ENCODE data around the gene EPS8L1. TPM values are rescaled to one million over a fixed set of nuclear protein-coding genes. Genes with fewer than 3 reads are reported as not detected.
"Not testable (repeated sequence)": the region's sequence is repeated elsewhere in the genome, so short reads cannot be mapped to it uniquely, and the experiment has no call there.

EPS8L1 gene
- 0.53 TPM for total RNA-seq

DNA sequence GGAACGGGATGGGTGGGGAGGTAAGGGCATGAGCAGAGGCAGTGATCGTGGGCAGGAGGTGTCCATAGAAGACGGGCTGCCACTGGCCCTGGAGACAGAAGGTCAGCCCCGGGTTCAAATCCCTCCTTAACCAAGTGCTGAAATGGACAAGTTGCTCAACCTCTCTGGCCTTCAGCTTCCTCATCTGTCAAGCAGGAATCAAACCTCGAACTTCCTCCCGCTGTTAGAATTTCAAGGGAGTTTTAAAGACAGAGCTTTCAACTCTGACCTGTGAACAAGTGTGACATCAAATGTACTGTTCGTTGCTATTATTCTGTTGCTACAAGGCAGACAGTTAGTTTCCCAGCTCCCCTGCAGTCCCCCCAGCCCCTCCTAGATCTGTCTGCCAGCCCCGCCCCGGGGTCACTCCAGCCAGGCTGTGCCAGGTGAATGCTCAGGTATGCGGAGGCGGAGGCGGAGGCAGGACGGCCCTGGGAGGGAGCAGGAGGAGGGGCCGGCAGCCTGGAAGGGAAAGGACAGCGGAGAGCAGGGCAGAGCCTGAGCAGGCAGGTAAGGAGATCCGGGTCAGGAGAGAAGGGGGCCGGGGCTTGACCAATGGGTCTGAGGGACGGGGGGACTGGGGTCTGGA lies at the start of gene EPS8L1:
Gene EPS8L1, plus strand, starts transcription at position 499 of the 628 bp plus-strand sequence. CDS start 576 bp downstream, outside the sequence.
- ATAC-seq (peak; percentile 31), DNase-seq (ENCODE audit: low spot score) (no peak)

DNA sequence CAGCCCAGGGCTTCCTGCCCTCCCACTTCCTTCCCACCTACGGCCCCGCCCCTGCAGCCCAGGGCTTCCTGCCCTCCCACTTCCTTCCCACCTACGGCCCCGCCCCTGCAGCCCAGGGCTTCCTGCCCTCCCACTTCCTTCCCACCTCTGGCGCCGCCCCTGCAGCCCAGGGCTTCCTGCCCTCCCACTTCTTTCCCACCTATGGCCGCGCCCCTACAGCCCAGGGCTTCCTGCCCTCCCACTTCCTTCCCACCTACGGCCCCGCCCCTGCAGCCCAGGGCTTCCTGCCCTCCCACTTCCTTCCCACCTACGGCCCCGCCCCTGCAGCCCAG lies 48.6 kb upstream of the EPS8L1 start:
- ATAC-seq; DNase-seq (ENCODE audit: low spot score): not testable (repeated sequence)

- no peak for ATAC-seq
- no peak for DNase-seq (ENCODE audit: low spot score)
Observed at GRCh38 chr19:55027472-55028337, 48.0 kb upstream of the EPS8L1 start.

GRCh38 chr19:55028757-55029156 lies 46.9 kb upstream of the EPS8L1 start:
- no peak for DNase-seq (ENCODE audit: low spot score)
- no peak for ATAC-seq

DNA sequence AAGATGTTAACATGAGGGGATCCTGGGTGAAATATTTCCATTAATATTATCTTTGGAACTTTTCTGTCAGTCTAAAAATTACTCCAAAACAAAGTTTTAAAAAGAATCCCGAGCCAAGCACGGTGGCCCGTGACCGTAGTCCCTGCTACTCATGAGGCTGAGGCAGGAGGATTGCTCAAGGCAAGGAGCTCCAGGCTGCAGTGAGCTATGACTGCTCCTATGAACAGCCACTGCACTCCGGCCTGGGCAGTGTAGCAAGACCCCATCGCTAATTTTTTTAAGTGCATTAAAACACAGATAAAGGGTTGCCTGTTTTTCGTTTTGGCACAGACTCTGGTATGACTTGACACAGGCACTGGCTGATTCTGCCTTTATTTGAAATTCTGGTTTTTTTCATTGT lies 44.5 kb upstream of the EPS8L1 start:
- ATAC-seq (no peak), DNase-seq (ENCODE audit: low spot score) (no peak)

GRCh38 chr19:55032170-55032800 lies 43.4 kb upstream of the EPS8L1 start:
- DNase-seq (ENCODE audit: low spot score): no peak
- ATAC-seq: no peak

GRCh38 chr19:55032976-55033643 lies 42.6 kb upstream of the EPS8L1 start:
- ATAC-seq; DNase-seq (ENCODE audit: low spot score): not testable (repeated sequence)

DNA sequence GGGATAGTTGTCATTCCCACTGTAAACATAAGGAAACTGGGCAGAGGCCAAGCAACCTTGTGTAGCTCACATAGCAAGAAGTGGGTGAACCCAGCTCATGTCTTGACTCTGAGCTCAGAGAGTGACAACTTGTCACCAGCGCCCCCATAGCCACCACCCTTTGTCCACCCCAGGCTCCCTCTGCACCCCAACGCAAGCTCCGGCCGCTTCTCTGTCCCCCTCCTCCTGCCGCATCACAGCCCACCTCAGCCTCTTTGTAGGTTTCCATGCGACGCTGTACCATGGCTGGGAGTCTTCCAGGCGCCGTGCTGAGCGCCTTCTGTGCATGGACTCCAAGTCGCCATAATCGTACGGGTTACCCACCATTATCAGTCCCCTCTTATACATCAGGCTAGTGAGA lies 40.9 kb upstream of the EPS8L1 start:
- ATAC-seq (no peak), DNase-seq (ENCODE audit: low spot score) (no peak)

DNA sequence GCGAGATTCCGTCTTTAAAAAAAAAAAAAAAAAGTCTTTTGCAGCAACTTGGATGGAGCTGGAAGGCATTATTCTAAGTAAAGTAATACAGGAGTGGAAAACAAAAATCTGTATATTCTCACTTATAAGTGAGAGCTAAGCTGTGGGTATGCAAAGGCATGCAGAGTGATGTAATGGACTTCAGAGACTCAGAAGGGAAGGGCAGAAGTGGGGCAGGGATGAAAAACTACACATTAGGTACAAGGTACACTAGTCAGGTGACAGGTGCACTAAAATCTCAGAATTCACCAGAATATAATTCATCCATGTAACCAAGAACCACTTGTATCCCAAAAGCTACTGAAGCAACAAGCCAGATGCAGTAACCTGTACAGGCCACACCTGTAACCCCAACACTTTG lies 39.6 kb upstream of the EPS8L1 start:
- no peak for ATAC-seq
- no peak for DNase-seq (ENCODE audit: low spot score)

DNA sequence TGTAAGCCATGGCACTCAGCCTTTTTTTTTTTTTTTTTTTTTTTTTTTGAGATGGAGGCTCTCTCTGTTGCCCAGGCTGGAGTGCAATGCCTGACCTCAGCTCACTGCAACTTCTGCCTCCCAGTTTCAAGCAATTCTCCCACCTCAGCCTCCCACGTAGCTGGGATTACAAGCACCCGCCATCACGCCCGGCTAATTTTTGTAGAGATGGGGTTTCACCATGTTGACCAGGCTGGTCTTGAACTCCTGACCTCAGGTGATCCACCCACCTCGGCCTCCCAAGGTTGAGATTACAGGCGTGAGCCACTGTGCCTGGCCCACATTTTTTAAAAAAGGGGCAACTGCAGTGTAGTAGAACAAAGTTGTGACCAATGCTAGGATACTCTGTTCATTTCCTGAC lies 38.1 kb upstream of the EPS8L1 start:
- not testable (repeated sequence) for ATAC-seq; DNase-seq (ENCODE audit: low spot score)

DNA sequence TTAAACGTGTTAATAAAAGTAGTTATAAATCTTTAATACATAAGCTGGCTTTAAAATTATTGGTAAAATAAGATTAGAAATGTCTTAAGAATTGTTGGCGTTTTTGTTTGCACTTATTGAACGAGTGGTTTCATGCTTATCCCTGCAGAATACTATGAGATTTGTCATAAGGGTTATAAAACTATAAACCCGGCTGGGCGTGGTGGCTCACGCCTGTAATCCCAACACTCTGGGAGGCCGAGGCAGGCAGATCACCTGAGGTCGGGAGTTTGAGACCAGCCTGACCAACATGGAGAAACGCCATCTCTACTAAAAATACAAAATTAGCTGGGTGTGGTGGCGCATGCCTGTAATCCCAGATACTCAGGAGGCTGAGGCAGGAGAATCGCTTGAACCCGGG lies 35.0 kb upstream of the EPS8L1 start:
- not testable (repeated sequence) for DNase-seq (ENCODE audit: low spot score); ATAC-seq

DNA sequence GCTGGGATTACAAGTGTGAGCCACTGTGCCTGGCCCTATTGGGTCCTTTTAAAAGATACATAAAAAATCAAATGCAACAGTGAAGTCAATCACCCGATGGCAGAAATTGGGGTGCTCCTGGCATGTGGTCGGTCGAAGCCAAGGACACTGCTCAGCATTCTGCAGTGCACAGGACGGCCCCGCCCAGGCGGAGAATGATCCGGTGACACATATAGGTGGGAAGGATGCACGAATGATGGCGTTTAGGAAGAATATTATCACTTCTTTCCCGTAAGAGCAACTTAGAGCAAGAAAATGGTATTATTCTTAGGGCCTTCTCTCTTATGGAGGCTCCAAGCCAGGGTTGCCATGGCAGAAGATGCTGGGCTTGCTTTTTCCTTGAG lies 34.4 kb upstream of the EPS8L1 start:
- no peak for DNase-seq (ENCODE audit: low spot score)

DNA sequence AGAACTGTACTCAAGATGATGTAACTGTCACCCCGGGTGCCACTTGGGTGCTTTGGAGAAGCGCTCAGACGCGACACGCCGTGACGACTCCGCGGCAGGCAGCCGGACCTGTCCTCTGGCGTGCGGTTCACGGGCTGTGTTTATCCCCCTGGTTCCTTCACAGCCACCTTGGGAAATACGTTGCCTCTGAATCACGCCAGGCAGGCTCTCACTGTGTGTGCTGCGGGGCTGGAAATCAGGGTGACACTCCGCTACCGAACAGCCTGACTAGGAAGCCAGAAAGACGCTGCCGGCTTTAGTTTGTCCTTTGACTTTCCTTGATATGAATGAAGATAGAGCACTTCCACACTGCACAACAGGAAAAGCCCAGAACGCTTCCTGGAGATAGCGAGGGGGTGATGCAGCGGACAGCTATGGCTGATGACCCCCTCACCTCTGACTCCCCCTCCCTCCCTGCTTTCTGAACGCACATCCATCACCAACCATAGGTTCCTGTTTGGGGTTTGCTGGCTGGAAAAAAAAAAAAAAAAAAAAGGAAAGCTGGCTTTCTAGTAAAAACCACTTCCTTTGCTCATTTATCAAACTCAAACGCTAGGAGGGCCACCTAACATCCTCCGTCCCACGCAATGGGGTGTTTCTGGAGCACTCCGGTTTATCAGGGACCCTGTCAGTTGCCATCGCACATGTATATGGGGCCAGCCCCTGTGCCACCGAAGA lies 33.9 kb upstream of the EPS8L1 start:
- no peak for DNase-seq (ENCODE audit: low spot score)
- ATAC-seq: peak; percentile 68

More for the DNA sequence above, 34.4 kb upstream of the EPS8L1 start:
- ATAC-seq: no peak

GRCh38 chr19:55042344-55042678 lies 33.4 kb upstream of the EPS8L1 start:
- no peak for DNase-seq (ENCODE audit: low spot score)
- no peak for ATAC-seq

DNA sequence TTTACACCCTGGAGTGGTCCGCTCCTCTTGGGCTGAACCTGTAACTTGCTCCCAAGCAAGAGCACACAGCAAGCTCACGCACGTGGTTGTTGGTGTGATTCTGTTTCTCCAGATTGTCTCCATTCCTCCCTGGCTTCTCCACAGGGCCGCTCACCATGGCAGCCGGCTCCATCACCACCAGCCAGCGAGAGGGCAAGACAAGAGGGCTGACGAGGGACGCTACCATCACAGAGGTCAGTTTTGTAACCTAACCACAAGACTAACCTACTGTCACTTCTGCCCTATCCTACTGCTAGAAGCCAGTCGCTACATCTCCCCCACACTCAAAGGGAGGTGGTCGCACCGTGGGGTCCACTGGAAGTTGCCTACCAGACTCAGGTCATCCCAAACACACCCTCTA lies 33.0 kb upstream of the EPS8L1 start:
- DNase-seq (ENCODE audit: low spot score): no peak
- no peak for ATAC-seq

GRCh38 chr19:55044286-55044685 lies 31.4 kb upstream of the EPS8L1 start:
- no peak for DNase-seq (ENCODE audit: low spot score)
- ATAC-seq: no peak

DNA sequence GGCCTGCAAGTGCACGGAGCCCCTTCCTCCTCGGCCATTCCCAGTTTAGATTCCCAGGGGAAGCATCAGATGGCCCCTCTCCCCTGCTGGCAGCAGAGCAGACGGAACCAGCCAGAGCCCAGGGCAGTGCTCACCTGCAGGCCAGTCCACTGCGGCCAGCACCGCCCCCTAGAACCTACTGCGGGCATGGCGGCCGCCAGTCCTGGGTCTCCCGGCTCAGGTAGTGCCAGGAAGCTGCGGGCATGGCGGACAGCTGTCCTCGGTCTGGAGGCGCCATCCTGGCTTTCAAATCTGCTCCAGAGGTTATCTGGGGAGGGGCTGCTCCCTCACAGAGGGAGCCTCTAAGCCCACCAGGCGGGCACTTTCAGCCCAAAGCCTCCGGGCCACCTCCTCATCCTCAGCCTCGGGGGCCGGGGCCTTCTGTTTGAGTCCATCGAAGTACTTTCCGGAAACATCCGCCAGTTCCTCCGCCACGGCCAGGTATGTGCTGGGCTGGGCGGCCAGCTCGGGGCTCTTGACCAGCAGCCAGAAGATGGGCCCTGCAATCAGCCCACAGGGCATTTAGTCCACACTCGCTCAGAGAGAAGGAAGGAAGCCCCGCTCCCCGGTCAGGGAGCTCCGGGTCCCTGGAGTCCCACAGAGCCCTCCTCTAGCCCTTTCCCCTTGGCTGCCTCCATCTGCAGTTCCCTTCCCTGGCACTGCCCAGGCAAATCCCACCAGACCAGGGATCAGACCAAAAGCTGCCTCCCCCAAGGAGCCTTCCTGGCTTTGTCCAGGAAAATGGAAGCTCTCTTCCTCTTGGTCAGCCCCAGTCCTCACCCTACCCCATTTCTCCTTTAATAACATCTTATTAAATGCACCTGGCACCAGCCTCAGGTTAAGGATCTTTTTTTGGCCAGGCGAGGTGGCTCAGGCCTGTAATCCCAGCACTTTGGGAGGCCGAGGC lies 30.6 kb upstream of the EPS8L1 start:
- no peak for DNase-seq (ENCODE audit: low spot score)
- no peak for ATAC-seq

GRCh38 chr19:55046975-55047622 lies 28.6 kb upstream of the EPS8L1 start:
- DNase-seq (ENCODE audit: low spot score) (no peak), ATAC-seq (no peak)

- ATAC-seq: no peak
Observed at GRCh38 chr19:55047951-55048350, 27.7 kb upstream of the EPS8L1 start.

More at GRCh38 chr19:55047951-55048350, 27.7 kb upstream of the EPS8L1 start:
- no peak for DNase-seq (ENCODE audit: low spot score)
